SU-DHL-6 (cell line): ENCODE measurements around the gene OVOL1.
"Not testable (repeated sequence)": the region's sequence is repeated elsewhere in the genome, so short reads cannot be mapped to it uniquely, and the experiment has no call there.

Source experiments
- H2AFZ ChIP-seq: fragments of 200-600 bp; sonication (generic); 2 replicates; pipeline ENCODE4 v1.6.1; 2014; ENCODE audit warnings: low read depth, mild to moderate bottlenecking, moderate library complexity, mixed read lengths, antibody characterized with exemption, low read length; ENCODE audit not compliant: severe bottlenecking
- H3F3A ChIP-seq: fragments of 200-600 bp; shearing (Covaris generic); 2 replicates; pipeline ENCODE4 v1.6.0; 2016; ENCODE audit warnings: antibody characterized with exemption, mild to moderate bottlenecking; ENCODE audit not compliant: insufficient read depth
- H3K27ac ChIP-seq: fragments of 200-600 bp; sonication (generic); 2 replicates; pipeline ENCODE4 v1.5.1; 2016; ENCODE audit warnings: low read depth, mild to moderate bottlenecking, low read length, moderate library complexity, mixed read lengths
- H3K27me3 ChIP-seq: fragments of 200-600 bp; sonication (generic), shearing (Covaris generic); 2 replicates; pipeline ENCODE4 v1.6.0; 2014; ENCODE audit warnings: mild to moderate bottlenecking, low read length
- H3K36me3 ChIP-seq: fragments of 200-600 bp; sonication (generic); 2 replicates; pipeline ENCODE4 v1.6.1; 2014; ENCODE audit warnings: mild to moderate bottlenecking, low read length, mixed read lengths
- H3K4me2 ChIP-seq: fragments of 300-600, 200-600 bp; shearing (Covaris generic), sonication (generic); 2 replicates; pipeline ENCODE4 v1.6.0; 2014; ENCODE audit warnings: low read length, low read depth, mild to moderate bottlenecking; ENCODE audit not compliant: poor library complexity, severe bottlenecking
- H3K4me3 ChIP-seq: fragments of 200-600 bp; sonication (generic); 2 replicates; pipeline ENCODE4 v1.5.1; 2014; ENCODE audit warnings: antibody characterized with exemption, low read length, mild to moderate bottlenecking, mixed read lengths; ENCODE audit not compliant: insufficient read depth, poor library complexity, severe bottlenecking
- H3K79me2 ChIP-seq: fragments of 200-600 bp; sonication (generic); 2 replicates; pipeline ENCODE4 v1.6.1; 2014; ENCODE audit warnings: mild to moderate bottlenecking, low read length, moderate library complexity; ENCODE audit not compliant: insufficient read depth
- H3K9ac ChIP-seq: fragments of 200-600 bp; sonication (generic); 2 replicates; pipeline ENCODE4 v1.7.0; 2014; ENCODE audit warnings: mild to moderate bottlenecking, low read length
- H3K9me2 ChIP-seq: fragments of 200-600 bp; sonication (generic); replicated peaks from 2 replicates; pipeline ENCODE4 v1.6.1; 2014; ENCODE audit warnings: low read length; ENCODE audit not compliant: insufficient read depth
- H3K9me3 ChIP-seq: fragments of 200-600 bp; sonication (generic); 2 replicates; pipeline ENCODE4 v1.6.1; 2014; ENCODE audit warnings: low read length, mixed read lengths; ENCODE audit not compliant: insufficient read depth
- H4K20me1 ChIP-seq: fragments of 200-600 bp; sonication (generic); 2 replicates; pipeline ENCODE4 v1.6.1; 2014; ENCODE audit warnings: low read depth, mild to moderate bottlenecking, antibody characterized with exemption, low read length, moderate library complexity, mixed read lengths
- EZH2phosphoT487 ChIP-seq: fragments of 200-600 bp; sonication (generic), shearing (Covaris generic); conservative IDR thresholded peaks from 2 replicates; pipeline ENCODE4 v1.6.1; 2018; ENCODE audit warnings: mild to moderate bottlenecking, antibody characterized with exemption, low read length, moderate library complexity, mixed read lengths
- TF ChIP-seq, protein P1 (sequence below): fragments of 200-600 bp; sonication (generic); IDR thresholded peaks from one replicate; pipeline ENCODE4 v1.5.1; 2017; ENCODE audit warnings: antibody characterized with exemption, mild to moderate bottlenecking, low read length, moderate library complexity; ENCODE audit not compliant: insufficient read depth, poor library complexity, severe bottlenecking

OVOL1 gene

DNA sequence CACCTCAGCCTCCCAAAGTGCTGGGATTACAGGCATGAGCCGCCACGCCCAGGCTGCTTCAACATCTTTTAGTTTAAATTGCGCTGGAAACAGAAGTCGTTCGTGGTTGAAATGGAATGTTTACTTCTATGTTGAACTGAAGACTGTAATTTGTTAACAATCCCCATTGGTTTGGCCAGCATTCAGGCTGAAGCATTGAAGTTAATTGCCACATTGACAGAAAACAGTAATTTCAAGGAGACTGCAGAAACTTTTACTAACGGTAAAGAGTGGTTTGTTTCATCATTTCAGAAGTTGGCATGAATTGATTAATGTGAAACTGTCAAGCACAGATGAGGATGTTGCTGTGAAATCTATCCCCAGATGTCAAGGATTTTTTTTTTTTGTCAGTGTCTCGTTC is 20.3 kb upstream of the OVOL1 start:
- no peak overlapping the region for H3K9ac ChIP-seq
- TF ChIP-seq, protein P1, sequence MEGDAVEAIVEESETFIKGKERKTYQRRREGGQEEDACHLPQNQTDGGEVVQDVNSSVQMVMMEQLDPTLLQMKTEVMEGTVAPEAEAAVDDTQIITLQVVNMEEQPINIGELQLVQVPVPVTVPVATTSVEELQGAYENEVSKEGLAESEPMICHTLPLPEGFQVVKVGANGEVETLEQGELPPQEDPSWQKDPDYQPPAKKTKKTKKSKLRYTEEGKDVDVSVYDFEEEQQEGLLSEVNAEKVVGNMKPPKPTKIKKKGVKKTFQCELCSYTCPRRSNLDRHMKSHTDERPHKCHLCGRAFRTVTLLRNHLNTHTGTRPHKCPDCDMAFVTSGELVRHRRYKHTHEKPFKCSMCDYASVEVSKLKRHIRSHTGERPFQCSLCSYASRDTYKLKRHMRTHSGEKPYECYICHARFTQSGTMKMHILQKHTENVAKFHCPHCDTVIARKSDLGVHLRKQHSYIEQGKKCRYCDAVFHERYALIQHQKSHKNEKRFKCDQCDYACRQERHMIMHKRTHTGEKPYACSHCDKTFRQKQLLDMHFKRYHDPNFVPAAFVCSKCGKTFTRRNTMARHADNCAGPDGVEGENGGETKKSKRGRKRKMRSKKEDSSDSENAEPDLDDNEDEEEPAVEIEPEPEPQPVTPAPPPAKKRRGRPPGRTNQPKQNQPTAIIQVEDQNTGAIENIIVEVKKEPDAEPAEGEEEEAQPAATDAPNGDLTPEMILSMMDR: no peak
- TF ChIP-seq EZH2phosphoT487: no peak
- H3K27ac ChIP-seq: no peak overlapping the region

DNA sequence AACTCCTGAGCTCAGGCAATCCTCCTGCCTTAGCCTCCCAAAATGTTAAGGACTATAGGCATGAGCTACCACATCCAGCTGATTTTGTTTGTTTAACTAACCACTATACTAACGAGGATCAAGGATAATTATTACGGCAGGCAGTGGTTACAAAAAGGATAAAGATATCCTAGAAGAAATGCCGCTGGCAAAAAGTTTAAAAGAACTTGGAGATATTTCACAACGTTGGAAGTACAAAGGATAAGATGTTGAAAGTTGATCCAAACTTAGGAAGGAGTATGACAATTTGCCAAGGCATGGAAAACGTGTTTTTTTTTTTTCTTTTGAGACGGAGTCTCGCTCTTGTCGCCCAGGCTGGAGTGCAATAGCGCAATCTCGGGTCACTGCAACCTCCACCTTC is 19.5 kb upstream of the OVOL1 start:
- Histone ChIP-seq H3K4me2 (no peak overlapping the region), H3F3A (0 out of 2 replicates have a peak, but pooled peaks cover 2% of the 10 kb centered on the region), H4K20me1 (no peaks in the 10 kb centered on the region), H3K9me2 (no peaks in the 10 kb centered on the region), H3K27me3 (no peaks in the 10 kb centered on the region), H3K27ac (no peak overlapping the region), H3K36me3 (no peaks in the 10 kb centered on the region), H2AFZ (no peak overlapping the region), H3K9ac (no peak overlapping the region), H3K4me3 (no peak overlapping the region), H3K79me2 (no peaks in the 10 kb centered on the region), H3K9me3 (no peaks in the 10 kb centered on the region)
- no peak for TF ChIP-seq EZH2phosphoT487
- TF ChIP-seq, protein P1: no peak

More for the DNA sequence above, 20.3 kb upstream of the OVOL1 start:
- H3K9me2 ChIP-seq: no peaks in the 10 kb centered on the region
- no peak overlapping the region for H3K4me2 ChIP-seq
- no peaks in the 10 kb centered on the region for H3K36me3 ChIP-seq
- no peaks in the 10 kb centered on the region for H3K27me3 ChIP-seq
- H4K20me1 ChIP-seq: no peaks in the 10 kb centered on the region
- H3K9me3 ChIP-seq: no peaks in the 10 kb centered on the region
- no peaks in the 10 kb centered on the region for H3K79me2 ChIP-seq
- no peaks in the 10 kb centered on the region for H3F3A ChIP-seq
- no peak overlapping the region for H3K4me3 ChIP-seq
- no peak overlapping the region for H2AFZ ChIP-seq

DNA sequence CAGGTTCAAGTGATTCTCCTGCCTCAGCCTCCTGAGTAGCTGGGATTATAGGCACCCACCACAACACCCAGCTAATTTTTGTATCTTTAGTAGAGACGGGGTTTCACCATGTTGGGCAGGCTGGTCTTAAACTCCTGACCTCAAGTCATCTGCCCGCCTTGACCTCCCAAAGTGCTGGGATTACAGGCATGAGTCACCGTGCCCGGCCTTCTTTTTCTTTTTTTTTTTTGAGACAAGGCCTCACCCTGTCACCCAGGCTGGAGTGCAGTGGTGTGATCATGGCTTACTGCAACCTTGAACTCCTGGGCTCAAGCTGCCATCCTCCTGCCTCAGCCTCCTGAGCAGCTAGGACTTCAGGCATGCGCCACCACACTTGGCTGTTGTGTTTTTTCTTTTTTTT is 19.1 kb upstream of the OVOL1 start:
- not testable (repeated sequence) for H3K27ac ChIP-seq, H3F3A ChIP-seq, H3K4me2 ChIP-seq, H3K36me3 ChIP-seq, H4K20me1 ChIP-seq, H3K4me3 ChIP-seq, H2AFZ ChIP-seq, H3K9me2 ChIP-seq, H3K9ac ChIP-seq, H3K79me2 ChIP-seq, H3K9me3 ChIP-seq, H3K27me3 ChIP-seq

DNA sequence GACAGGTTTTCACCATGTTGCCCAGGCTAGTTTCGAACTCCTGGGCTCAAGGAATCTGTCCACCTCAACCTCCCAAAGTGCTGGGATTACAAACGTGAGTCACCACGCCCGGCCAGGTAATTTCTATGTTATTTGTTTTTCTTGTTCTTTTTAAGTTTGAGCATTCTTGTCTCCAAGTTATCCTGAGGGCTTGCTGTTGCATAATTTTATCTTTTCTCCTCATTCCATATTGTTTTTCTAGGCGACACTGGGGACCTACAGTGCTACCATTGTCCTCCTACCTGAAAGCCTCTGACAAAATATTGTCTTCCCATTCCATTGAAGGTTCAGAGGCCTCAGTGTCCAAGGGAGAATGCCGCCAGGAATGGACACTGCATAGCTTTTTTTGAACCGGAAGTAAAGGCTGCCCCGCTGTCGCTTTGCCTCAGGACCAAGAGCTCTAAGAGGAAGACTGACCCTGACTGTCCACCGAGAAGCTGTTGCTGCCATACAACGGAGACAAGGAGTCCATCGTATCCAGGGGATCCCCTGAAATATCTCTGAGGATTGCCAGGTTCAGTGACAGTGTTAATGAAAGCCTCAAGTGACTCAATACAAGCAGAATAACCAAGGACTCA is 15.8 kb upstream of the OVOL1 start:
- 0 out of 2 replicates have a peak, but pooled peaks cover 5% of the 10 kb centered on the region for H3F3A ChIP-seq
- H3K9ac ChIP-seq: no peak overlapping the region
- H3K27me3 ChIP-seq: no peaks in the 10 kb centered on the region
- no peaks in the 10 kb centered on the region for H4K20me1 ChIP-seq
- no peak overlapping the region for H3K27ac ChIP-seq
- no peaks in the 10 kb centered on the region for H3K9me3 ChIP-seq
- TF ChIP-seq EZH2phosphoT487: no peak
- TF ChIP-seq, protein P1: no peak
- H3K79me2 ChIP-seq: no peaks in the 10 kb centered on the region
- no peak overlapping the region for H3K4me3 ChIP-seq
- H3K4me2 ChIP-seq: no peak overlapping the region
- H3K36me3 ChIP-seq: no peaks in the 10 kb centered on the region
- no peak overlapping the region for H2AFZ ChIP-seq
- H3K9me2 ChIP-seq: no peaks in the 10 kb centered on the region
